ENCODE measurements around the gene FAM170B. TPM values are rescaled to one million over a fixed set of nuclear protein-coding genes. Genes with fewer than 3 reads are reported as not detected.

Gene FAM170B
- total RNA-seq, 1 donor from 2014 or later: not detected

DNA sequence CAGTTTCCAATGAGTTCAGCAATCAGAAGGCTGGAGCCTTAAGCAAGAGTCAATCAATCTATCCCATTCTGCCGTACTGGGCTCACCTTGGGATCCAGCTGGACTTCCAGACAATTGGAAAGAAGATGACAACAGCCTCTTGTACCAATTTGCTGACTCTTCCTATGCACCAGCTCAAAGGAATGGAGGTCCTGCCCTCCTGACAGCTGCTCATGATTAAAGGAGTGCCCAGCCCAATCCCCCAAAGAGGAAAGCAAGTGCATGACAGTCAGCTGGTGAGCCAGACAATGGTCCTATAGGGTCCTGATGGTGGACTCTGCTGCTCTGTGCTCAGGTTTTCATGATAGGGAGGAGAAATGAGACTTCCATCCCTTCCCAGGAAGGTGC, 43.6 kb downstream of the FAM170B start:
- no peak overlapping the region for H3K27ac Mint-ChIP-seq (ENCODE audit: unreplicated experiment)
- H3K9me3 Mint-ChIP-seq (ENCODE audit: unreplicated experiment): no peaks in the 10 kb centered on the region
- no peaks in the 10 kb centered on the region for H3K4me1 Mint-ChIP-seq (ENCODE audit: unreplicated experiment)
- H3K36me3 Mint-ChIP-seq (ENCODE audit: low read depth, unreplicated experiment): no peaks in the 10 kb centered on the region
- no peak for TF ChIP-seq CTCF (IDR thresholded peaks at IDR 0.05; ENCODE audit: unreplicated experiment)
- no peak for DNase-seq (ENCODE audit: low spot score)
- H3K27me3 Mint-ChIP-seq (ENCODE audit: unreplicated experiment): no peaks in the 10 kb centered on the region
- H3K4me3 Mint-ChIP-seq (ENCODE audit: unreplicated experiment): no peak overlapping the region

- Mint-ChIP-seq H3K9me3 (ENCODE audit: unreplicated experiment) (no peaks in the 10 kb centered on the region), H3K4me1 (ENCODE audit: unreplicated experiment) (no peaks in the 10 kb centered on the region), H3K27ac (ENCODE audit: unreplicated experiment) (no peak overlapping the region), H3K36me3 (ENCODE audit: low read depth, unreplicated experiment) (no peaks in the 10 kb centered on the region), H3K27me3 (ENCODE audit: unreplicated experiment) (no peaks in the 10 kb centered on the region), H3K4me3 (ENCODE audit: unreplicated experiment) (no peak overlapping the region)
- no peak for DNase-seq (ENCODE audit: low spot score)
- no peak for TF ChIP-seq CTCF (IDR thresholded peaks at IDR 0.05; ENCODE audit: unreplicated experiment)
Observed at GRCh38 chr10:49089557-49090188, 44.1 kb downstream of the FAM170B start.

DNA sequence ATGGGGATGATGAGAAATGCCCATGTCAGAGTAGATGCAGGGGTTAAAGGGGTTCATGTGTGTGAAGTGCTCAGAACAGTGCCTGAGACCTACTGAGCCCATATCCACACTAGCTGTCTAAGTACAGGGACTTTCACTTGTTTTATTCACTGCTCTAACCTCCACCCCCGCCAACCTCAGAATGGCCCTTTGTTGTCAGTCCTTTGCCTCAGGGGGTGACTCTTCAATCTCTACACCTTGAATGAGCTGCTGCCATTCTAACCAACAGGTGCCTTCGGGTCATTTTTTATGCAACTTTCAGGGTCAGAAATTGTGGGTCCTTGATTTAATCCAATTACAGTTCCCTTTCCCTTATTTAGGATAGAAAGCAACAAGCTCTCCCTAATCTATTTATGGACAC, 44.7 kb downstream of the FAM170B start:
- no peak for TF ChIP-seq CTCF (IDR thresholded peaks at IDR 0.05; ENCODE audit: unreplicated experiment)
- DNase-seq (ENCODE audit: low spot score): no peak
- no peak overlapping the region for H3K4me3 Mint-ChIP-seq (ENCODE audit: unreplicated experiment)
- no peaks in the 10 kb centered on the region for H3K9me3 Mint-ChIP-seq (ENCODE audit: unreplicated experiment)
- H3K4me1 Mint-ChIP-seq (ENCODE audit: unreplicated experiment): no peaks in the 10 kb centered on the region
- no peaks in the 10 kb centered on the region for H3K27me3 Mint-ChIP-seq (ENCODE audit: unreplicated experiment)
- no peaks in the 10 kb centered on the region for H3K36me3 Mint-ChIP-seq (ENCODE audit: low read depth, unreplicated experiment)
- H3K27ac Mint-ChIP-seq (ENCODE audit: unreplicated experiment): no peak overlapping the region

DNA sequence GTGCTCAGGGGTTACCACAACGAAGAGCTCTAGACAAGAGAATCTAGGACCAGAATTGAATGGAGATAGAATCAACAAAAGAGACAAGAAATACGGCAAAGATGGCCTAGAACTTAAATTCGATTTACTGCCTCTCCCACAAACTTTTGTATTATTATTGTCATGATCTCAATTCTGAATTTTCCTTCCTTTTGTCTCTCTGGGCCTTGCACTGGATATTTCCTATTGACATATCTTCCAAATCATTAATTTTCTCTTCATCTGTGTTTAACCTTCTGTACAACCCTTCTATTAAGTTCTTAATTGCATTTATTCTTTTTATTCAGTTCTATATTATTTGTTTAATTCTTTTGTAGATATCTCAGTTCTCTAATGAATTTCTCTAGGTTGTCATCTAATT, 46.9 kb downstream of the FAM170B start:
- no peak overlapping the region for H3K4me3 Mint-ChIP-seq (ENCODE audit: unreplicated experiment)
- no peak for TF ChIP-seq CTCF (IDR thresholded peaks at IDR 0.05; ENCODE audit: unreplicated experiment)
- H3K36me3 Mint-ChIP-seq (ENCODE audit: low read depth, unreplicated experiment): no peaks in the 10 kb centered on the region
- no peaks in the 10 kb centered on the region for H3K27me3 Mint-ChIP-seq (ENCODE audit: unreplicated experiment)
- no peaks in the 10 kb centered on the region for H3K4me1 Mint-ChIP-seq (ENCODE audit: unreplicated experiment)
- no peak for DNase-seq (ENCODE audit: low spot score)
- H3K9me3 Mint-ChIP-seq (ENCODE audit: unreplicated experiment): no peaks in the 10 kb centered on the region
- no peak overlapping the region for H3K27ac Mint-ChIP-seq (ENCODE audit: unreplicated experiment)

- no peaks in the 10 kb centered on the region for H3K36me3 Mint-ChIP-seq (ENCODE audit: low read depth, unreplicated experiment)
- no peaks in the 10 kb centered on the region for H3K4me1 Mint-ChIP-seq (ENCODE audit: unreplicated experiment)
- no peak for DNase-seq (ENCODE audit: low spot score)
- no peak for TF ChIP-seq CTCF (IDR thresholded peaks at IDR 0.05; ENCODE audit: unreplicated experiment)
- H3K27me3 Mint-ChIP-seq (ENCODE audit: unreplicated experiment): no peaks in the 10 kb centered on the region
- H3K9me3 Mint-ChIP-seq (ENCODE audit: unreplicated experiment): no peaks in the 10 kb centered on the region
- H3K4me3 Mint-ChIP-seq (ENCODE audit: unreplicated experiment): no peak overlapping the region
- H3K27ac Mint-ChIP-seq (ENCODE audit: unreplicated experiment): no peak overlapping the region
Observed at GRCh38 chr10:49083261-49083660, 50.6 kb downstream of the FAM170B start.
